Keratinocyte (primary cell): ENCODE data around the gene GPR33. TPM values are rescaled to one million over a fixed set of nuclear protein-coding genes. Genes with fewer than 3 reads are reported as not detected.
A peak's percentile ranks its signal among the peaks of the same experiment; 100 is the strongest.

Experiments
- DNase-seq: peaks from one replicate; pipeline ENCODE4 v3.0.0-alpha.2; 2011; ENCODE audit warnings: low read depth, missing footprints, low spot score
- FAIRE-seq: peaks from 2 replicates; lab custom pipeline; 2011; peaks lifted over from hg19 to GRCh38; lab: Jason Lieb, UNC
- H2AFZ ChIP-seq: 2 replicates; pipeline ENCODE4 v1.6.0; 2012; ENCODE audit warnings: low read length, control low read depth, inconsistent platforms; ENCODE audit not compliant: control insufficient read depth
- H3K27ac ChIP-seq: 2 replicates; pipeline ENCODE4 v1.5.1; 2011; ENCODE audit warnings: low read length; ENCODE audit not compliant: control insufficient read depth, insufficient read depth
- H3K27me3 ChIP-seq: 3 replicates; pipeline ENCODE4 v1.6.0; 2011; ENCODE audit warnings: low read length; ENCODE audit not compliant: control insufficient read depth, insufficient read depth; ENCODE audit errors: extremely low read depth
- H3K36me3 ChIP-seq, 2 experiments: 2 replicates in 1 of 2; 3 replicates in 1 of 2; pipeline ENCODE4 v1.5.1; 2011; ENCODE audit warnings: low read length in 2 of 2, mild to moderate bottlenecking in 1 of 2; ENCODE audit not compliant: control insufficient read depth in 2 of 2, insufficient read depth in 2 of 2; ENCODE audit errors: extremely low read depth in 1 of 2
- H3K4me1 ChIP-seq: 3 replicates; pipeline ENCODE4 v1.5.1; 2011; ENCODE audit warnings: low read length; ENCODE audit not compliant: control insufficient read depth, insufficient read depth; ENCODE audit errors: extremely low read depth
- H3K4me2 ChIP-seq: 3 replicates; pipeline ENCODE4 v1.6.0; 2011; ENCODE audit warnings: low read depth, low read length; ENCODE audit not compliant: control insufficient read depth, insufficient read depth; ENCODE audit errors: extremely low read depth
- H3K4me3 ChIP-seq, 3 experiments: fragments of 200-600 bp in 1 of 3; sonication (generic) in 1 of 3; 2 replicates in 2 of 3; 3 replicates in 1 of 3; pipeline ENCODE4 v1.5.1; 2011 to 2016; ENCODE audit warnings: low read length in 3 of 3, mild to moderate bottlenecking in 3 of 3, control low read depth in 2 of 3, inconsistent platforms in 1 of 3, low read depth in 1 of 3, mixed read lengths in 1 of 3, mixed run types in 1 of 3, moderate library complexity in 1 of 3; ENCODE audit not compliant: control insufficient read depth in 2 of 3, insufficient read depth in 2 of 3; ENCODE audit errors: extremely low read depth in 1 of 3
- H3K79me2 ChIP-seq: 2 replicates; pipeline ENCODE4 v1.6.0; 2012; ENCODE audit warnings: low read length; ENCODE audit not compliant: control insufficient read depth, insufficient read depth
- H3K9ac ChIP-seq: 3 replicates; pipeline ENCODE4 v1.6.0; 2011; ENCODE audit warnings: low read length; ENCODE audit not compliant: control insufficient read depth, insufficient read depth; ENCODE audit errors: extremely low read depth
- H3K9me1 ChIP-seq: 3 replicates; pipeline ENCODE4 v1.6.0; 2011; ENCODE audit warnings: low read length; ENCODE audit not compliant: control insufficient read depth, insufficient read depth; ENCODE audit errors: extremely low read depth
- H3K9me3 ChIP-seq: 2 replicates; pipeline ENCODE4 v1.5.1; 2012; ENCODE audit warnings: low read depth, low read length; ENCODE audit not compliant: control insufficient read depth
- H4K20me1 ChIP-seq: 3 replicates; pipeline ENCODE4 v1.6.0; 2011; ENCODE audit warnings: low read length; ENCODE audit not compliant: control insufficient read depth, insufficient read depth; ENCODE audit errors: extremely low read depth
- CTCF ChIP-seq, 3 experiments: IDR thresholded peaks in 1 of 3; conservative IDR thresholded peaks in 1 of 3; optimal IDR thresholded peaks in 1 of 3; 2 replicates in 2 of 3; 3 replicates in 1 of 3; pipeline versions ENCODE3 to v1.5.1; 2011; ENCODE audit warnings: low read length in 3 of 3, mild to moderate bottlenecking in 3 of 3, moderate library complexity in 2 of 3, control low read depth in 1 of 3, inconsistent platforms in 1 of 3; ENCODE audit not compliant: insufficient read depth in 2 of 3; ENCODE audit errors: extremely low read depth in 1 of 3
- EZH2 ChIP-seq: IDR thresholded peaks from one replicate; pipeline ENCODE4 v1.6.1; 2012; ENCODE audit warnings: inconsistent platforms, mild to moderate bottlenecking, low read length, moderate library complexity
- dilution Hi-C: fragments of 300-500 bp; cut with MboI; formaldehyde crosslinking; loops from one replicate; pipeline ENCODE4 v1.7.0; 2020; ENCODE audit warnings: low sequenced_read_pairs; ENCODE audit not compliant: extremely low pct_ligation_motif_present
- polyA plus RNA-seq, 5 experiments: library from polyadenylated mRNA; depleted of rRNA in 3 of 5; stranded (reverse) in 3 of 5; stranded (forward) in 1 of 5; unstranded in 1 of 5; fragments of >200 nt; gene quantifications; 1 replicate in 1 of 5; 2 replicates in 3 of 5; 3 replicates in 1 of 5; pipeline versions ENCODE4 v1.2.1 to v1.2.3, GENCODE V29; 2011 to 2012; ENCODE audit warnings: missing spikeins in 2 of 5, low read depth in 1 of 5, low replicate concordance in 1 of 5

Gene GPR33
- polyA plus RNA-seq, 1 donor (not counting 4 experiments of a cell fraction or from before 2014, with no cell fraction given), result not detected

- Histone ChIP-seq H3K9me1 (no peaks in the 10 kb centered on the region), H3K9ac (no peak overlapping the region), H4K20me1 (no peaks in the 10 kb centered on the region), H2AFZ (no peak overlapping the region), H3K36me3 (no peaks in the 10 kb centered on the region), H3K4me3 (no peak overlapping the region), H3K79me2 (no peaks in the 10 kb centered on the region), H3K27me3 (no peaks in the 10 kb centered on the region), H3K4me1 (no peaks in the 10 kb centered on the region), H3K27ac (no peak overlapping the region), H3K9me3 (no peaks in the 10 kb centered on the region), H3K4me2 (no peak overlapping the region)
- dilution Hi-C loops, result no loop called here
- TF ChIP-seq EZH2, result no peak
- no peak for TF ChIP-seq CTCF (optimal IDR thresholded peaks at IDR 0.05 in 1 of 3, IDR thresholded peaks at IDR 0.05 in 1 of 3, conservative IDR thresholded peaks at IDR 0.05 in 1 of 3; ENCODE audit: extremely low read depth in 1 of 3, insufficient read depth in 2 of 3, low read length in 3 of 3)
- FAIRE-seq, result peak; percentile 61
- DNase-seq, result no peak
These were observed 8.8 kb downstream of the GPR33 start for GRCh38 chr14:31479027-31479426.

- Histone ChIP-seq H3K9me1 (no peaks in the 10 kb centered on the region), H3K4me1 (no peaks in the 10 kb centered on the region), H3K4me2 (no peak overlapping the region), H4K20me1 (no peaks in the 10 kb centered on the region), H3K79me2 (no peaks in the 10 kb centered on the region), H3K4me3 (no peak overlapping the region), H3K27me3 (no peaks in the 10 kb centered on the region), H3K9me3 (no peaks in the 10 kb centered on the region), H3K27ac (no peak overlapping the region), H3K36me3 (no peaks in the 10 kb centered on the region), H2AFZ (no peak overlapping the region), H3K9ac (no peak overlapping the region)
- FAIRE-seq, result no peak
- no peak for TF ChIP-seq EZH2
- TF ChIP-seq CTCF (optimal IDR thresholded peaks at IDR 0.05 in 1 of 3, IDR thresholded peaks at IDR 0.05 in 1 of 3, conservative IDR thresholded peaks at IDR 0.05 in 1 of 3; ENCODE audit: extremely low read depth in 1 of 3, insufficient read depth in 2 of 3, low read length in 3 of 3), result no peak
- dilution Hi-C loops, result no loop called here
- DNase-seq, result no peak
These were observed 10.6 kb downstream of the GPR33 start for GRCh38 chr14:31477248-31477647.
